Fibroblast of lung (primary cell): Measurements from ENCODE around the gene ITGAE.

ENCODE experiments used
- EZH2 ChIP-seq: IDR thresholded peaks from 2 replicates; pipeline ENCODE4 v1.5.1; 2012; ENCODE audit warnings: low read length, control low read depth, mild to moderate bottlenecking; ENCODE audit errors: missing control alignments
- TF ChIP-seq, protein P1 (sequence below), 2 donors: IDR thresholded peaks in 1 of 2; conservative IDR thresholded peaks in 1 of 2; 1 replicate in 1 of 2; 2 replicates in 1 of 2; pipeline ENCODE4 v1.5.1; 2011 to 2012; ENCODE audit warnings: low read length in 2 of 2, control low read depth in 1 of 2, inconsistent platforms in 1 of 2, low read depth in 1 of 2, mild to moderate bottlenecking in 1 of 2

DNA sequence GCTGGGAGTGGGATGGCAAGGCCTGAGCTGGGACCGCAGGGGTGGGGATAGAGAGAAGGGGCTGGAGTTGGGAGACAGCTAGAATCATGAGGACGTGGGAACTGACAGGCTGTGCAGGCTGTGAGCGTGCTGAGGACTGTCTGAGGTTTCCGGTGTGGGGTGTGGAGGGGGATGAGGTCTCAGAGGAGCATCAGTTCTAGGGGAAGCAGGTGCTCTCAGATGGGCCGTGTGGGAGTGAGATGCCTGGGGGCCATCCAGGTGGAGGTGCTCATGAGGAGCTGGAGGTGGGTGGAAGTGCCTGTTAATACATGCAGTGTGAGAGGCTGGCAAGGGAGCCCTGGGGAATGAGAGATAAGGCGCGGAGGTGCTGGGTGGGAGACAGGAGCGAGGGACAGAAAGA, 50.1 kb downstream of the ITGAE start:
- no peak for TF ChIP-seq EZH2
- TF ChIP-seq, protein P1, sequence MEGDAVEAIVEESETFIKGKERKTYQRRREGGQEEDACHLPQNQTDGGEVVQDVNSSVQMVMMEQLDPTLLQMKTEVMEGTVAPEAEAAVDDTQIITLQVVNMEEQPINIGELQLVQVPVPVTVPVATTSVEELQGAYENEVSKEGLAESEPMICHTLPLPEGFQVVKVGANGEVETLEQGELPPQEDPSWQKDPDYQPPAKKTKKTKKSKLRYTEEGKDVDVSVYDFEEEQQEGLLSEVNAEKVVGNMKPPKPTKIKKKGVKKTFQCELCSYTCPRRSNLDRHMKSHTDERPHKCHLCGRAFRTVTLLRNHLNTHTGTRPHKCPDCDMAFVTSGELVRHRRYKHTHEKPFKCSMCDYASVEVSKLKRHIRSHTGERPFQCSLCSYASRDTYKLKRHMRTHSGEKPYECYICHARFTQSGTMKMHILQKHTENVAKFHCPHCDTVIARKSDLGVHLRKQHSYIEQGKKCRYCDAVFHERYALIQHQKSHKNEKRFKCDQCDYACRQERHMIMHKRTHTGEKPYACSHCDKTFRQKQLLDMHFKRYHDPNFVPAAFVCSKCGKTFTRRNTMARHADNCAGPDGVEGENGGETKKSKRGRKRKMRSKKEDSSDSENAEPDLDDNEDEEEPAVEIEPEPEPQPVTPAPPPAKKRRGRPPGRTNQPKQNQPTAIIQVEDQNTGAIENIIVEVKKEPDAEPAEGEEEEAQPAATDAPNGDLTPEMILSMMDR (conservative IDR thresholded peaks at IDR 0.05 in 1 of 2, IDR thresholded peaks at IDR 0.05 in 1 of 2; ENCODE audit: low read depth in 1 of 2, low read length in 2 of 2) = no peak
